Measurements from ENCODE around the gene WDFY2. TPM values are rescaled to one million over a fixed set of nuclear protein-coding genes. Genes with fewer than 3 reads are reported as not detected.
A peak's percentile ranks its signal among the peaks of the same experiment; 100 is the strongest.
"Not testable (repeated sequence)": the region's sequence is repeated elsewhere in the genome, so short reads cannot be mapped to it uniquely, and the experiment has no call there.

WDFY2 gene
- total and polyA plus RNA-seq, 5 experiments from 2014 or later: 3.8 to 24.8 (median 4.4) TPM

- no peak for ATAC-seq
- peak overlapping the region in 9 of 10 donors; percentile 30 to 69 (median 61) for H3K4me3 Mint-ChIP-seq
- H3K9me3 Mint-ChIP-seq: no peaks in the 10 kb centered on the region
- POLR2A ChIA-PET: interaction anchor here (0.7 kb wide), 1 partner anchor 1853 kb away, joined by 5 read pairs; no protein-coding TSS in a partner anchor
- H3K27me3 Mint-ChIP-seq: no peaks in the 10 kb centered on the region
- H3K27ac Mint-ChIP-seq: peak overlapping the region; percentile 41 to 99 (median 86)
- peaks cover 25 to 58% (median 51%) of the 10 kb centered on the region in 4 donors for H3K4me1 Mint-ChIP-seq
- H3K36me3 Mint-ChIP-seq: peaks cover 0 to 6% (median 0%) of the 10 kb centered on the region in 3 donors
- no peak for DNase-seq
Measured at GRCh38 chr13:51643105-51643881, 59.0 kb downstream of the WDFY2 start.

- H3K36me3 Mint-ChIP-seq: peaks cover 0 to 5% (median 0%) of the 10 kb centered on the region in 3 donors
- no peaks in the 10 kb centered on the region for H3K27me3 Mint-ChIP-seq
- POLR2A ChIA-PET: interaction anchor here (3.0 kb wide), 1 partner anchor 191 kb away, joined by 29 read pairs; the partner anchor contains the start of gene INTS6
- H3K4me3 Mint-ChIP-seq: peak overlapping the region in 9 of 10 donors; percentile 30 to 69 (median 61)
- no peaks in the 10 kb centered on the region for H3K9me3 Mint-ChIP-seq
- peaks cover 25 to 57% (median 51%) of the 10 kb centered on the region in 4 donors for H3K4me1 Mint-ChIP-seq
- DNase-seq (no peak), ATAC-seq (no peak)
- H3K27ac Mint-ChIP-seq: peak overlapping the region; percentile 41 to 99 (median 86)
Measured at GRCh38 chr13:51643882-51644281, 59.6 kb downstream of the WDFY2 start.

GRCh38 chr13:51644654-51645053 lies 60.4 kb downstream of the WDFY2 start:
- Mint-ChIP-seq H3K4me3 (peak overlapping the region in 9 of 10 donors; percentile 17 to 84 (median 62)), H3K27me3 (no peaks in the 10 kb centered on the region), H3K9me3 (no peaks in the 10 kb centered on the region), H3K4me1 (peaks cover 27 to 56% (median 52%) of the 10 kb centered on the region in 4 donors), H3K36me3 (peaks cover 0 to 3% (median 0%) of the 10 kb centered on the region in 3 donors), H3K27ac (peak overlapping the region; percentile 26 to 99 (median 98))
- POLR2A ChIA-PET: interaction anchor here (0.6 to 3.0 kb wide), 6 partner anchors 10 to 200 kb away, joined by 3 to 29 read pairs (median 5); partner anchors contain the start of genes INTS6 and WDFY2
- DNase-seq: no peak
- ATAC-seq: peak; percentile 7 to 14

- H3K27me3 Mint-ChIP-seq: no peaks in the 10 kb centered on the region
- POLR2A ChIA-PET: interaction anchor here (0.6 to 3.0 kb wide), 6 partner anchors 10 to 200 kb away, joined by 3 to 29 read pairs (median 5); partner anchors contain the start of genes INTS6 and WDFY2
- no peaks in the 10 kb centered on the region for H3K9me3 Mint-ChIP-seq
- peak overlapping the region; percentile 91 to 99 (median 98) for H3K27ac Mint-ChIP-seq
- ATAC-seq: peak; percentile 74 to 89
- H3K36me3 Mint-ChIP-seq: peaks cover 0 to 3% (median 0%) of the 10 kb centered on the region in 3 donors
- peaks cover 27 to 57% (median 52%) of the 10 kb centered on the region in 4 donors for H3K4me1 Mint-ChIP-seq
- DNase-seq: peak in 8 of 10 donors; percentile 22 to 82 (median 68)
- peak overlapping the region; percentile 42 to 84 (median 66) for H3K4me3 Mint-ChIP-seq
Measured at GRCh38 chr13:51645154-51645650, 60.9 kb downstream of the WDFY2 start.

- H3K4me3 Mint-ChIP-seq: peak overlapping the region in 9 of 10 donors; percentile 47 to 84 (median 69)
- H3K36me3 Mint-ChIP-seq: peaks cover 0 to 2% (median 0%) of the 10 kb centered on the region in 3 donors
- H3K27me3 Mint-ChIP-seq: no peaks in the 10 kb centered on the region
- peak; percentile 37 to 56 for ATAC-seq
- H3K9me3 Mint-ChIP-seq: peaks cover 0 to 2% (median 0%) of the 10 kb centered on the region in 9 donors
- peak in 4 of 10 donors; percentile 17 to 48 (median 35) for DNase-seq
- H3K27ac Mint-ChIP-seq: peak overlapping the region; percentile 91 to 99 (median 98)
- H3K4me1 Mint-ChIP-seq: peaks cover 27 to 57% (median 53%) of the 10 kb centered on the region in 4 donors
- POLR2A ChIA-PET: interaction anchor here (0.5 to 3.0 kb wide), 5 partner anchors 11 to 193 kb away, joined by 4 to 29 read pairs (median 6); partner anchors contain the start of genes INTS6 and WDFY2
Measured at GRCh38 chr13:51645761-51646670, 61.8 kb downstream of the WDFY2 start.

GRCh38 chr13:51647067-51647466 lies 62.8 kb downstream of the WDFY2 start:
- POLR2A ChIA-PET: no interaction called here

GRCh38 chr13:51652193-51652592 lies 67.9 kb downstream of the WDFY2 start:
- POLR2A ChIA-PET, DNase-seq, ATAC-seq, H3K27me3 Mint-ChIP-seq, H3K4me3 Mint-ChIP-seq, H3K27ac Mint-ChIP-seq: not testable (repeated sequence)
- peaks cover 0 to 59% (median 18%) of the 10 kb centered on the region in 9 donors for H3K9me3 Mint-ChIP-seq
- H3K36me3 Mint-ChIP-seq: peaks cover 11 to 35% (median 21%) of the 10 kb centered on the region in 3 donors
- peaks cover 16 to 30% (median 25%) of the 10 kb centered on the region in 4 donors for H3K4me1 Mint-ChIP-seq

More at GRCh38 chr13:51647067-51647466, 62.8 kb downstream of the WDFY2 start:
- H3K9me3 Mint-ChIP-seq: peaks cover 0 to 11% (median 5%) of the 10 kb centered on the region in 9 donors
- no peaks in the 10 kb centered on the region for H3K27me3 Mint-ChIP-seq
- peaks cover 33 to 64% (median 61%) of the 10 kb centered on the region in 4 donors for H3K4me1 Mint-ChIP-seq
- peaks cover 0 to 9% (median 4%) of the 10 kb centered on the region in 3 donors for H3K36me3 Mint-ChIP-seq
- peak overlapping the region in 9 of 10 donors; percentile 41 to 99 (median 97) for H3K27ac Mint-ChIP-seq
- DNase-seq (no peak), ATAC-seq (no peak)
- H3K4me3 Mint-ChIP-seq: no peak overlapping the region

- H3K27ac Mint-ChIP-seq: no peak overlapping the region
- POLR2A ChIA-PET: no interaction called here
- DNase-seq: no peak
- peaks cover 19 to 28% (median 25%) of the 10 kb centered on the region in 3 donors for H3K36me3 Mint-ChIP-seq
- H3K9me3 Mint-ChIP-seq: peaks cover 0 to 37% (median 21%) of the 10 kb centered on the region in 9 donors
- H3K27me3 Mint-ChIP-seq: no peaks in the 10 kb centered on the region
- H3K4me1 Mint-ChIP-seq: peaks cover 22 to 31% (median 25%) of the 10 kb centered on the region in 4 donors
- no peak for ATAC-seq
- H3K4me3 Mint-ChIP-seq: no peak overlapping the region
Measured at GRCh38 chr13:51659276-51660127, 75.2 kb downstream of the WDFY2 start.

GRCh38 chr13:51660813-51661212 lies 76.6 kb downstream of the WDFY2 start:
- no peak overlapping the region for H3K27ac Mint-ChIP-seq
- DNase-seq (no peak), ATAC-seq (no peak)
- H3K27me3 Mint-ChIP-seq: no peaks in the 10 kb centered on the region
- H3K4me1 Mint-ChIP-seq: peaks cover 22 to 31% (median 29%) of the 10 kb centered on the region in 4 donors
- POLR2A ChIA-PET: interaction anchor here (1.7 kb wide), 1 partner anchor 37 kb away, joined by 3 read pairs; no protein-coding TSS in a partner anchor
- peaks cover 15 to 20% (median 19%) of the 10 kb centered on the region in 3 donors for H3K36me3 Mint-ChIP-seq
- H3K4me3 Mint-ChIP-seq: no peak overlapping the region
- peaks cover 0 to 24% (median 16%) of the 10 kb centered on the region in 9 donors for H3K9me3 Mint-ChIP-seq

GRCh38 chr13:51663973-51664957 lies 80.0 kb downstream of the WDFY2 start:
- Mint-ChIP-seq H3K27ac (peak overlapping the region; percentile 1 to 74 (median 36)), H3K4me1 (peaks cover 19 to 42% (median 33%) of the 10 kb centered on the region in 4 donors), H3K27me3 (no peaks in the 10 kb centered on the region), H3K9me3 (no peaks in the 10 kb centered on the region), H3K4me3 (peak overlapping the region in 1 of 10 donors; percentile 37), H3K36me3 (peaks cover 0 to 17% (median 4%) of the 10 kb centered on the region in 3 donors)
- peak; percentile 47 to 62 for ATAC-seq
- DNase-seq: peak in 1 of 10 donors; percentile 14
- POLR2A ChIA-PET: interaction anchor here (0.7 kb wide), 1 partner anchor 8 kb away, joined by 4 read pairs; no protein-coding TSS in a partner anchor
